Lung microvascular endothelial cell (primary cell): ENCODE results near the gene PCDHGA1. TPM values are rescaled to one million over a fixed set of nuclear protein-coding genes. Genes with fewer than 3 reads are reported as not detected.

Experiments used
- DNase-seq, 2 donors: peaks; one replicate each; pipeline versions ENCODE4 v3.0.0 to v3.0.0-alpha.2; 2010; ENCODE audit warnings: low read depth in 2 of 2
- total RNA-seq: library from RNA; depleted of rRNA; stranded (reverse); fragments of >200 nt; gene quantifications from 2 replicates; pipeline ENCODE4 v1.2.1, GENCODE V29; 2014

The PCDHGA1 gene
- total RNA-seq, 1 donor from 2014 or later: 0.40 TPM

GRCh38 chr5:141512911-141513626 is 182.8 kb downstream of the PCDHGA1 start:
- DNase-seq: peak; percentile 58 to 72

DNA sequence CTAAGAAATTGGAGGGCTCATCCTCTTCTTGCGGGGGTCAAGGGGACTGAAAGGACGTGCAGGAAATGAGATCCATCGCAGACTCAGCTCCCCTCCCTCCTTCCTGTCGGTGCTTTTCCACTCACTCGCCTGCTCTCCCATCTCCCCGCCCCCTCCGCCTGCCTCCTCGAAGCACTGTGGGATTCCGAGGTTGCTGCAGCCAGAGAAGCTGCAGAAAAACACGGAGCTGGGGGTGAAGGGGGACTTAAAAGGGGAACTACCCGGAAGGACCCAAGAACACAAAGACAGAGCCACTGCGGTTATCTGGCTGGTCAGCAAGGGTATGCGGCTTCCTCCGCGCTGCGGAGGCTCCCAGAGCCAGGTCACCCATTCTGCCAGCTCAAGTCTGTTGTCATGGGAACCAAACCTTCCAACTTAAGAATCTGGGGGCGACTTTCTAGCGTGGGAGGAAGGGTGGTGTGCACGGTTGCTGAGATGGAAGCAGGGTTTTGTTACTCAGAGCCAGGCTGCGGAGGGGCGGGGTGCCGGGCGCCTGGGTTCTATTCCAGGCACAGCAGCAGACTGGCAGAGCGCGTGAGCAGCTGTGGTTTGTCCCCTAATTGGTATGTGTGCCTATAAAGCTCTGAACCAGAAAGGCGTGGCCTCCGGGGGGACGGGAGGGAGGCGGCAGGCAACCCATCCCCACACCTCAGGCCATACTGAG is 183.5 kb downstream of the PCDHGA1 start:
- DNase-seq: peak; percentile 72 to 83

DNA sequence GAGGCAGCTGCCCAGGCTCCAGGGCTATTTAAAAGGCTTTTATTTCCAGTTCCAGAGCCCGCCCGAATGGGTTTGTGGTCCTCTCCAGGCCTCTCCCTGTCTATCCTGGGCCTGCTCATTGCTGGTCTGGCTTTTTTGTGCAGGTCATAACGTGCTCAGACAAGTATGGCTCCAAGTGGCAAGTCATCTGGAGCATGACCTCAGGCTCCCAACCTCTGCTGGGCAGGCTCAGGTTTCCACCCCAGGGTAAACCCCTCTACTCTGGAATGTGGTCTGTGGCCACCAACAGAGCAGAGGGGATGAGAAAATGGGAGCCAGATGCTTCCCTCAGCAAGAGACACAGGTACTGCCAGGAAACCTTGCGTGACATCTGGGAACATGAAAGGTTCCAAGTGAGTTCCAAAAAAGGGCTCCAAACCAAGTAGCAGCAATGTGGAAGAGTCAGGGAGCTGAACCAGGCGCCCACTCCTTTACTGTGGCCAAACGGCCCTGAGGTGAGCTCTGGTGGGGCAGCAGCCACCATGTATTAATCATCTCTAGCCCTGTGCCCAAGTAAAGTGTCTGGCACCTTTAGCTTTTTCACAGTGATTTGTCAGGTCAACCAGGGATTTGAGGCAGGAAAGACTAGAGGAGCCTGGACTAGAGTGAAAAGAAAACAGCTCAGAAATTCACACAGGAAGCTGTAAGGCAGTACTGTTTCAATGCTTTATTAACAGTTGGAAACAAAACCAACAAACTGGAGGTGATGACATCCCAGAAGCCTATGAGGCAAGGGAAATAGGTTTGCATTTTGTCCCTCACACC is 184.2 kb downstream of the PCDHGA1 start:
- DNase-seq: peak in 1 of 2 donors; percentile 41

GRCh38 chr5:141515141-141515540 is 184.8 kb downstream of the PCDHGA1 start:
- no peak for DNase-seq

GRCh38 chr5:141515946-141516671 is 185.8 kb downstream of the PCDHGA1 start:
- no peak for DNase-seq

DNA sequence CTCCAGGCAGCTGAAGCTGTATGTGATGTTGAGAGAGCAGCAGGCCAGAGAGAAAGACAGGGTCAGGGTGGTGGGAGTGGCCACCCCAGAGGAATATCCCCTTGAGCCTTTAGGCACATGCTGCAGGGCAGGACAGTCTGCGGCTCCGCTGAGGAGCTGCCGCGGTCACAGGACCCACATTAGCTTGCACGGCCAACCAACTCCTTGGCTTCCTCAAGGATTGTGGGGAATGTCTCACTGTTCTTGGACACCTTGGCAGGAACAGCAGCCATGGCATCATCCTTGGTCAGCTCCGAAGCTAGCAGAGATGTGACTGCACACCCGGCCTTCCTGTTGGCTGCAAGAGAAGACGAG is 186.3 kb downstream of the PCDHGA1 start:
- no peak for DNase-seq

GRCh38 chr5:141517312-141517711 is 187.0 kb downstream of the PCDHGA1 start:
- no peak for DNase-seq

DNA sequence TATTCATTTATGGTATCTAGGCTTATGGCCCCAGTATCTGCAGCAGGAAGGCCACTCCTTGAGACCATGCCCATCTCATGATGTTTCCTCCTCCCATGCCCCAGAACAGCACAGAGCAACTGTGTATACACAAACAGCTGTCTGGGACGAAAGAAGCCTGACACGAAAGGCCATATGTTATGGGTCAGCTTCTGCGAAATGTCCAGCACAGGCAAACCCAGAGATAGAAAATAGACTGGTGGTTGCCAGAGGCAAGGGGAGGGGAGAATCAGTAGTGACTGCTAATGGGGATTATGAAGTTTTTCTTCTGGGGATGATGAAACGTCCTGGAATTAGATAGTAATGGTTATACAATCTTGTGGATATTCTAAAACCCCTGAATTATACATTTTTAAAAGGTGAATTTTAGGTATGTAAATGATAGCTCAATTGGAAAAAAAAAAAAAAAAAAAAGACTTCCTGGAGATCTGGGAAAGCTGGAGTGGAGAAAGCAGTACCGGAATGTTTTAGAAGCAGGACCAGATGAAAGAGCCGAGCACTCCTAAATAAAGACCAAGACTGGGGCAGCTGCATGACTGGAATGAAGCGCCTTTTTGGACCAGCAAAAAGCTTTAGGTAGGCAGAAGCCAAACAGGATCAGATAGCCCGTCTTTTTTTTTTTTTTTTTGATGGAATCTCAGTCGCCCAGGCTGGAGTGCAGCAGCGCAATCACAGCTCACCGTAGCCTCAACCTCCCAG is 187.7 kb downstream of the PCDHGA1 start:
- no peak for DNase-seq

- DNase-seq: no peak
Measured at GRCh38 chr5:141518618-141519015, 188.3 kb downstream of the PCDHGA1 start.

DNA sequence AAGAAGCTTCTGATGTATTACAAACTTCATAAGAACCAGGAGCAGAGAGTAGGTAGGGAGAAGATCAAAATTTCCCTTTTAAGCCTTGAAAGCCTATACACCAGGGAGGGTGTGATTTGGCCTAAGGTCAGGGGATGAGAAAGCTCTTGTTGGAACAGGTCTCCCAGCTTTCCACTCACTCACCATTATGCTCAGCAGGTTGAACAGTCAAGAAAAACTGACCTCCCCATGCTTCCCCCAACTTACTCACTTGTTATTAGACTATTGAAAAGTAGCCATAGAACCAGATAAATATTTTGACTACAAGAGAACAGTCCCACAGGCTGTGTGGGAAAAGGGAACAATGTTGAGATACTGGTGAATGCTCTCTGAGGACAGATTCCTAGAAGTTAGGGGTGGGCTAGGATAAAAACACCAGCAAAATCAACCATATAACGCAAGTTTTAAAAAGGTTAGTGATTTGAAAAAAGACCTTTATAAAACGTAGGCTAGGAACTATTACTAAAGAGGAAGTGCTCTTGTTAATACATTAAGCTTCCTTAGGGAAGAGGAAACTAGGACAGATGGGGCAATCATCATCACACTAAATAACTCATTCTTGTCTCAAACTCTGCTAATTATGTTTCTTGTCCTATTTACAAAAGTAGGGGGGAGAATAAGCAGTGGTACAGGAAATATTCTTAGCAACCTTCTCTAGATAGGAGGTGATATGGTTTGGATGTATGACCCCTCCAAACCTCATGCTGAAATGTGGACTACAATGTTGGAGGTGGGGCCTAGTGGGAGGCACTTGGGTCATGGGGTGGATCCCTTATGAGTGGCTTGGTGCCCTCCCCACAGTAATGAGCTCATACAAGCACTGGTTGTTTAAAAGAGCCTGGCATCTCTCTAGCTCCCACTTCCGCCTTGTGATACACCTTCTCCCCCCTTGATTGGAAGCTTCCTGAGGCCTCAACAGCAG is 189.6 kb downstream of the PCDHGA1 start:
- no peak for DNase-seq

- DNase-seq: peak; percentile 95 to 99
Measured at GRCh38 chr5:141521244-141521781, 191.0 kb downstream of the PCDHGA1 start.

GRCh38 chr5:141522301-141522700 is 192.0 kb downstream of the PCDHGA1 start:
- peak; percentile 71 to 83 for DNase-seq

DNA sequence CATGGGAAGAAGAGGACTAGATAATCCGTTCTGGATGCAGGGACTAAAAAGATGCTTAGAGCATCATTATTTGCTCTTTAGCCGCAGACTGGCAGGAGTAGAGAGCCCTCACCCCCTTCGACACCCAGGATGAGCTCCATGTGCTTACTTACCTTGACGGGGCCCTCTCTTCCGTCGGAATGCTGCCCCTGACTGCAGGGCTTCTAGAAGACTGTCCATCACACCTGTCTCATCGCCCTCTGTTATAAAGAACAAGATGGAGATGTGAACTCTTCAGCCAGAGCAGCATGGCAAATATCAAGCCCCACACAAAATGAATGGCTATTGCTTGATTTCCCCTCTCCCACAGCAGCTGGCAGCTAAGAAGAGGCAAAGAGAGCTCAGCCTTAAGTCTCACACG is 193.7 kb downstream of the PCDHGA1 start:
- DNase-seq: no peak

DNA sequence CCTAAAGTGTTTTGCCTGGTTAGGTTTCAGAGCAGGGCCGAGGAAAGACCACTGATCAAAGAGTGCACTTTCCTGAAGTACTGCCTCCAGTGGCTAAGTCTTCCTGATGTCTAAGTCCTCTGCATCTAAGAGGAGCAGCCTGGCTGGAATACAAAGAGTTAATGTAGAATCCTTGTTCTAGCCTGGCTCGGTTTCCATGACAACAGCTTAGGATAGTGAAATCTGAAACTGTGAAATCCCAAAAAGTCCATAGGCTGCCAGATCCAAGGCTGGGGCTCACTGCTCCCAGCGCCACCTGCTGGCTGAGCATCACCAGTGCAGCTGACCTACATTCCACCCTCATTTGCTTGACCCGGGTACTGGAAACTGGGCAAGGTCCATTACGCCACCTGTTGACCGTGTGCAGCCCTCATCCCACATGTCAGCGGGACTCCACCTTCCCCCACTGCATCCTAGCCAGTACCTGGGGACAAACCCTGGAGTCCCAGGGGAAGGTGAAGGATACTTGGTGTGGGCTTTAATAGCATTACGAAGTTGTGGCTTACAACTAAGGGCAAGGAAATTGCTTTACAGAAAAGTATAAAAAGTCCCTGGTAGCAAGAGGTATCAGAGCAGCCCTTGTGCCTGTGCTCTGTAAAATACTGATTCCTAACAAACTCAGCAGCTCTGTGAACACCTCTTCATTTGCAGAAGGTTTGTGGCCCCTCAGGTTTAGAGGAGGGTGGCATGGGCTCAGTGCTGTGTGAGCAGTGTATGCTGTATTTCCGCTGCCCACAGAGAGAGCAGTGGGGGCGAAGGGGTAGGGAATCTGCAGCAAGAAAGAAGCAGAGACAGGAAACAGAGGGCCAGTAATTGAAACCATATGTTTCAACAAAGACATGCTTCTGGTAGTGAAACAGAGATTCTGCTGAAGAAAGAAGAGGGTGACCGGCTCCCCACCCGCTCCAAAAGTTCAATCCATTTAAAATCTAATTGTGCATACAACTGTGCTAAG is 194.6 kb downstream of the PCDHGA1 start:
- peak; percentile 92 to 96 for DNase-seq

- no peak for DNase-seq
Measured at GRCh38 chr5:141525653-141526052, 195.3 kb downstream of the PCDHGA1 start.

GRCh38 chr5:141527426-141527825 is 197.1 kb downstream of the PCDHGA1 start:
- DNase-seq: no peak

GRCh38 chr5:141528291-141528984 is 198.1 kb downstream of the PCDHGA1 start:
- peak in 1 of 2 donors; percentile 20 for DNase-seq

DNA sequence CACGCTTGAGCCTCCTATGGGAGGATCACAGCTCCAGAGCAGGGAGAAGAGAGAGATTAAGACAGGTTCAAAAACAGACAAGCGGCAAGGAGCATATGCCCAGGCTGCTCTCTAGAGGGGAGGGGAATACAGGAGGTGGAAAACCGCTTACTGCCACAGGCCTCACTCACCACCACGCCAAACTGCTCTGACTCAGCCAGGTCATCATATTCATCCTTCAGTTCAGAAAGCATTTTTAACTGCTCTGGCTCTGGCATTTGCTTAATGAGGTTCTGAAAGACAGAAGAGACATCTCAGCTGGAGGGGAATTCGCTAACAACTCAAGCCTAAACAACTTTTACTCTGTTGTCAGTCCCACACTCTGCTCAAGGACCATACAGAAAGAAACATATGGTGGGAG is 198.7 kb downstream of the PCDHGA1 start:
- DNase-seq: peak; percentile 45
